PC-9 (cell line): Measurements from ENCODE around the gene SPHK2. TPM values are rescaled to one million over a fixed set of nuclear protein-coding genes. Genes with fewer than 3 reads are reported as not detected.

Source experiments
- BruUV-seq: library from RNA; stranded (reverse); fragments of 400-500 nt; replicated peaks from 2 replicates; lab custom pipeline; 2021; lab: Mats Ljungman, UMichigan
- CTCF ChIA-PET: fragments of 300-600 bp; sonication (Branson Sonifier 250); formaldehyde crosslinking; loops from one replicate; lab custom pipeline; 2022; ENCODE audit warnings: antibody characterized with exemption; lab: Charles Lee
- POLR2A ChIA-PET: fragments of 300-600 bp; sonication (Branson Sonifier 250); formaldehyde crosslinking; loops from one replicate; lab custom pipeline; 2022; ENCODE audit warnings: antibody characterized with exemption; ENCODE audit not compliant: unreplicated experiment; lab: Charles Lee
- DNase-seq, 2 experiments: peaks; one replicate each; pipeline versions ENCODE4 v3.0.0 to v3.0.0-alpha.2; 2015 to 2022; ENCODE audit warnings: mixed read lengths in 1 of 2
- H2AFZ ChIP-seq: fragments of 200-600 bp; sonication (generic); 2 replicates; pipeline ENCODE4 v1.8.1; 2017; ENCODE audit warnings: antibody characterized with exemption
- H3F3A ChIP-seq: fragments of 200-600 bp; sonication (generic); 2 replicates; pipeline ENCODE4 v1.8.1; 2017; ENCODE audit warnings: antibody characterized with exemption, mild to moderate bottlenecking, low read depth; ENCODE audit not compliant: insufficient read depth
- H3K27ac ChIP-seq: fragments of 200-600 bp; sonication (generic); 2 replicates; pipeline ENCODE4 v1.6.1; 2016; ENCODE audit warnings: mixed run types
- H3K27me3 ChIP-seq: fragments of 200-600 bp; sonication (generic); 2 replicates; pipeline ENCODE4 v1.6.1; 2016; ENCODE audit warnings: low read depth, mixed run types; ENCODE audit not compliant: insufficient read depth
- H3K36me3 ChIP-seq: fragments of 200-600 bp; sonication (generic); 2 replicates; pipeline ENCODE4 v1.6.1; 2016; ENCODE audit warnings: low read depth, mixed run types
- H3K4me1 ChIP-seq: fragments of 200-600 bp; sonication (generic); replicated peaks from 2 replicates; pipeline ENCODE4 v1.6.1; 2016; ENCODE audit warnings: mixed run types; ENCODE audit not compliant: insufficient read depth
- H3K4me2 ChIP-seq: fragments of 200-600 bp; sonication (generic); 2 replicates; pipeline ENCODE4 v1.6.1; 2017; ENCODE audit warnings: mixed run types
- H3K4me3 ChIP-seq: fragments of 200-600 bp; sonication (generic); 2 replicates; pipeline ENCODE4 v1.6.1; 2016; ENCODE audit warnings: mixed run types
- H3K79me2 ChIP-seq: fragments of 200-600 bp; sonication (generic); 2 replicates; pipeline ENCODE4 v1.6.1; 2017; ENCODE audit warnings: low read depth, mixed run types
- H3K9me2 ChIP-seq: fragments of 200-600 bp; sonication (generic); 2 replicates; pipeline ENCODE4 v1.8.1; 2017; ENCODE audit warnings: mild to moderate bottlenecking; ENCODE audit not compliant: insufficient read depth
- H3K9me3 ChIP-seq: fragments of 200-600 bp; sonication (generic); 2 replicates; pipeline ENCODE4 v1.8.1; 2016; ENCODE audit warnings: low read depth; ENCODE audit not compliant: insufficient read depth
- H4K20me1 ChIP-seq: fragments of 200-600 bp; sonication (generic); 2 replicates; pipeline ENCODE4 v1.8.1; 2017; ENCODE audit not compliant: insufficient read depth
- CTCF ChIP-seq: fragments of 200-600 bp; sonication (generic); conservative IDR thresholded peaks from 2 replicates; pipeline ENCODE4 v1.6.1; 2017; ENCODE audit warnings: mixed run types, antibody characterized with exemption, mild to moderate bottlenecking, moderate library complexity
- EZH2 ChIP-seq: fragments of 200-600 bp; sonication (generic); IDR thresholded peaks from 2 replicates; pipeline ENCODE4 v1.8.0; 2017; ENCODE audit warnings: antibody characterized with exemption, low read depth
- intact Hi-C: fragments of 100-400 bp; cut with micrococcal nuclease; formaldehyde crosslinking; loops from one replicate; pipeline ENCODE4 v1.10.0; 2022; ENCODE audit not compliant: unreplicated experiment
- total RNA-seq: library from RNA; stranded (reverse); gene quantifications from 2 replicates; pipeline ENCODE4 v1.2.3, GENCODE V29; 2021

Gene SPHK2
- total RNA-seq, 1 experiment from 2014 or later, result 18.4 TPM

GRCh38 chr19:48588670-48589401 lies 30.5 kb upstream of the SPHK2 start:
- Histone ChIP-seq H2AFZ (peak overlapping the region; percentile 71; the same call in 1 of the 2 replicates), H4K20me1 (no peaks in the 10 kb centered on the region), H3K27ac (peak overlapping the region; percentile 73), H3K4me1 (peaks cover 14% of the 10 kb centered on the region), H3K79me2 (no peaks in the 10 kb centered on the region), H3K36me3 (no peaks in the 10 kb centered on the region), H3F3A (peaks cover 20% of the 10 kb centered on the region), H3K4me2 (peak overlapping the region; percentile 69), H3K27me3 (no peaks in the 10 kb centered on the region), H3K9me3 (no peaks in the 10 kb centered on the region), H3K9me2 (no peaks in the 10 kb centered on the region), H3K4me3 (peak overlapping the region; percentile 43; the same call in 1 of the 2 replicates)
- TF ChIP-seq EZH2 (no peak), CTCF (peak; percentile 94)
- ChIA-PET CTCF (interaction anchor here (1.0 to 1.6 kb wide), 4 partner anchors 26 to 197 kb away, joined by 3 to 5 read pairs (median 4); partner anchors contain the start of genes FAM83E and KDELR1), POLR2A (interaction anchor here (0.7 kb wide), 1 partner anchor 12 kb away, joined by 3 read pairs; no protein-coding TSS in a partner anchor)
- no TSS peak for BruUV-seq
- peak; percentile 93 to 96 for DNase-seq
- intact Hi-C loops, result loop anchor here (1.0 to 2.0 kb wide), 2 partner anchors 26 to 269 kb away; partner anchors contain the start of gene FAM83E

- Histone ChIP-seq H3K9me3 (no peaks in the 10 kb centered on the region), H3K27ac (no peak overlapping the region), H3K27me3 (no peaks in the 10 kb centered on the region), H3K4me1 (peaks cover 10% of the 10 kb centered on the region), H3K79me2 (no peaks in the 10 kb centered on the region), H3K4me3 (no peak overlapping the region), H4K20me1 (no peaks in the 10 kb centered on the region), H3K9me2 (no peaks in the 10 kb centered on the region), H3F3A (peaks cover 23% of the 10 kb centered on the region), H3K4me2 (no peak overlapping the region), H2AFZ (no peak overlapping the region), H3K36me3 (no peaks in the 10 kb centered on the region)
- TF ChIP-seq CTCF (peak; percentile 31; the same call in 1 of the 2 replicates), EZH2 (no peak)
- ChIA-PET CTCF (interaction anchor here (0.5 kb wide), 1 partner anchor 98 kb away, joined by 17 read pairs; no protein-coding TSS in a partner anchor), POLR2A (no interaction called here)
- no TSS peak for BruUV-seq
- intact Hi-C loops, result no loop called here
- no peak for DNase-seq
These were observed 28.3 kb upstream of the SPHK2 start for GRCh38 chr19:48591021-48591420.

GRCh38 chr19:48595171-48595570 lies 24.1 kb upstream of the SPHK2 start:
- H3K36me3 ChIP-seq, result no peaks in the 10 kb centered on the region
- DNase-seq, result no peak
- H3K4me2 ChIP-seq, result no peak overlapping the region
- no peaks in the 10 kb centered on the region for H4K20me1 ChIP-seq
- no peaks in the 10 kb centered on the region for H3K79me2 ChIP-seq
- no peaks in the 10 kb centered on the region for H3K4me1 ChIP-seq
- H3K9me3 ChIP-seq, result no peaks in the 10 kb centered on the region
- no peak overlapping the region for H3K4me3 ChIP-seq
- ChIA-PET POLR2A (no interaction called here), CTCF (interaction anchor here (0.6 kb wide), 1 partner anchor 14 kb away, joined by 3 read pairs; no protein-coding TSS in a partner anchor)
- TF ChIP-seq EZH2 (no peak), CTCF (no peak)
- H3K27me3 ChIP-seq, result no peaks in the 10 kb centered on the region
- intact Hi-C loops, result no loop called here
- peaks cover 5% of the 10 kb centered on the region; the same call in 1 of the 2 replicates for H3F3A ChIP-seq
- H3K9me2 ChIP-seq, result no peaks in the 10 kb centered on the region
- no peak overlapping the region for H2AFZ ChIP-seq
- H3K27ac ChIP-seq, result no peak overlapping the region
- no TSS peak for BruUV-seq
